Stimulated activated CD8-positive, alpha-beta memory T cell treated with anti-CD3 and anti-CD28 coated beads, Interleukin-7, amount 100 ng/mL, for 48 hours (primary cell): ENCODE results near the gene IGFBP5.

Source experiments
- DNase-seq, 2 donors: peaks; one replicate each; pipeline ENCODE4 v3.0.0-alpha.2; 2020; ENCODE audit warnings: low read depth in 1 of 2; ENCODE audit errors: extremely low read depth in 1 of 2

The IGFBP5 gene

GRCh38 chr2:216690456-216690852, 4.9 kb downstream of the IGFBP5 start:
- DNase-seq: no peak

GRCh38 chr2:216689397-216689796, 6.0 kb downstream of the IGFBP5 start:
- DNase-seq: no peak

- DNase-seq: no peak
These were observed 6.5 kb downstream of the IGFBP5 start for GRCh38 chr2:216688731-216689340.

GRCh38 chr2:216687646-216688045, 7.7 kb downstream of the IGFBP5 start:
- DNase-seq: no peak

GRCh38 chr2:216687111-216687510, 8.2 kb downstream of the IGFBP5 start:
- DNase-seq: no peak

- no peak for DNase-seq
These were observed 9.9 kb downstream of the IGFBP5 start for GRCh38 chr2:216685327-216685875.

- DNase-seq: no peak
These were observed 11.5 kb downstream of the IGFBP5 start for GRCh38 chr2:216683846-216684245.

GRCh38 chr2:216681683-216682082, 13.7 kb downstream of the IGFBP5 start:
- no peak for DNase-seq

GRCh38 chr2:216680951-216681629, 14.3 kb downstream of the IGFBP5 start:
- no peak for DNase-seq

GRCh38 chr2:216679658-216680024, 15.7 kb downstream of the IGFBP5 start:
- no peak for DNase-seq

GRCh38 chr2:216678813-216679657, 16.3 kb downstream of the IGFBP5 start:
- no peak for DNase-seq

GRCh38 chr2:216678098-216678465, 17.3 kb downstream of the IGFBP5 start:
- DNase-seq: no peak

- no peak for DNase-seq
These were observed 17.8 kb downstream of the IGFBP5 start for GRCh38 chr2:216677439-216678097.

- DNase-seq: no peak
These were observed 18.7 kb downstream of the IGFBP5 start for GRCh38 chr2:216676630-216677029.

- DNase-seq: no peak
These were observed 21.0 kb downstream of the IGFBP5 start for GRCh38 chr2:216674376-216674775.

- DNase-seq: no peak
These were observed 21.7 kb downstream of the IGFBP5 start for GRCh38 chr2:216673609-216674008.

- no peak for DNase-seq
These were observed 22.3 kb downstream of the IGFBP5 start for GRCh38 chr2:216673021-216673420.

- no peak for DNase-seq
These were observed 22.9 kb downstream of the IGFBP5 start for GRCh38 chr2:216672466-216672865.

GRCh38 chr2:216671791-216672343, 23.5 kb downstream of the IGFBP5 start:
- no peak for DNase-seq

GRCh38 chr2:216671081-216671411, 24.3 kb downstream of the IGFBP5 start:
- DNase-seq: no peak
